Measurements from ENCODE around the gene C17orf75.

C17orf75 gene

GRCh38 chr17:32383926-32384434, 42.0 kb upstream of the C17orf75 start:
- peaks cover 5% of the 10 kb centered on the region; the same call in 1 of the 2 replicates for H3K36me3 ChIP-seq
- DNase-seq = no peak
- no peaks in the 10 kb centered on the region for H3K9me3 ChIP-seq
- H3K4me3 ChIP-seq (ENCODE audit: low read depth, low read length) = no peak overlapping the region
- TF ChIP-seq CTCF (IDR thresholded peaks at IDR 0.05; ENCODE audit: low read depth, low read length) = no peak
- H3K4me1 ChIP-seq = no peaks in the 10 kb centered on the region
- H3K27me3 ChIP-seq = no peaks in the 10 kb centered on the region

- Histone ChIP-seq H3K4me3 (ENCODE audit: low read depth, low read length) (no peak overlapping the region), H3K9me3 (no peaks in the 10 kb centered on the region), H3K27me3 (no peaks in the 10 kb centered on the region), H3K36me3 (peaks cover 5% of the 10 kb centered on the region; the same call in 1 of the 2 replicates), H3K4me1 (no peaks in the 10 kb centered on the region)
- TF ChIP-seq CTCF (IDR thresholded peaks at IDR 0.05; ENCODE audit: low read depth, low read length) = no peak
- DNase-seq = no peak
Measured at GRCh38 chr17:32382526-32383223, 40.7 kb upstream of the C17orf75 start.

- Histone ChIP-seq H3K9me3 (no peaks in the 10 kb centered on the region), H3K27me3 (no peaks in the 10 kb centered on the region), H3K4me3 (ENCODE audit: low read depth, low read length) (no peak overlapping the region), H3K36me3 (peaks cover 51% of the 10 kb centered on the region), H3K4me1 (no peaks in the 10 kb centered on the region)
- no peak for TF ChIP-seq CTCF (IDR thresholded peaks at IDR 0.05; ENCODE audit: low read depth, low read length)
- no peak for DNase-seq
Measured at GRCh38 chr17:32370426-32370825, 28.5 kb upstream of the C17orf75 start.

- TF ChIP-seq CTCF (IDR thresholded peaks at IDR 0.05; ENCODE audit: low read depth, low read length) = no peak
- no peak for DNase-seq
- H3K36me3 ChIP-seq = peaks cover 56% of the 10 kb centered on the region
Measured at GRCh38 chr17:32361270-32361669, 19.3 kb upstream of the C17orf75 start.

GRCh38 chr17:32357615-32358014, 15.6 kb upstream of the C17orf75 start:
- no peaks in the 10 kb centered on the region; the same call in 1 of the 2 replicates for H3K4me1 ChIP-seq
- H3K36me3 ChIP-seq = peaks cover 54% of the 10 kb centered on the region
- TF ChIP-seq CTCF (IDR thresholded peaks at IDR 0.05; ENCODE audit: low read depth, low read length) = no peak
- no peaks in the 10 kb centered on the region for H3K9me3 ChIP-seq
- no peak overlapping the region for H3K4me3 ChIP-seq (ENCODE audit: low read depth, low read length)
- DNase-seq = no peak
- no peaks in the 10 kb centered on the region for H3K27me3 ChIP-seq

More at GRCh38 chr17:32361270-32361669, 19.3 kb upstream of the C17orf75 start:
- Histone ChIP-seq H3K4me3 (ENCODE audit: low read depth, low read length) (no peak overlapping the region), H3K4me1 (no peaks in the 10 kb centered on the region), H3K27me3 (no peaks in the 10 kb centered on the region), H3K9me3 (no peaks in the 10 kb centered on the region)

- no peak overlapping the region for H3K4me3 ChIP-seq (ENCODE audit: low read depth, low read length)
- H3K9me3 ChIP-seq = no peaks in the 10 kb centered on the region
- DNase-seq = no peak
- peaks cover 58% of the 10 kb centered on the region for H3K36me3 ChIP-seq
- no peaks in the 10 kb centered on the region for H3K27me3 ChIP-seq
- TF ChIP-seq CTCF (IDR thresholded peaks at IDR 0.05; ENCODE audit: low read depth, low read length) = no peak
- no peaks in the 10 kb centered on the region; the same call in 1 of the 2 replicates for H3K4me1 ChIP-seq
Measured at GRCh38 chr17:32356750-32357149, 14.8 kb upstream of the C17orf75 start.

Data from BE2C (cell line).